ENCODE results near the gene AKAP6.
A peak's percentile ranks its signal among the peaks of the same experiment; 100 is the strongest.

AKAP6 gene

DNA sequence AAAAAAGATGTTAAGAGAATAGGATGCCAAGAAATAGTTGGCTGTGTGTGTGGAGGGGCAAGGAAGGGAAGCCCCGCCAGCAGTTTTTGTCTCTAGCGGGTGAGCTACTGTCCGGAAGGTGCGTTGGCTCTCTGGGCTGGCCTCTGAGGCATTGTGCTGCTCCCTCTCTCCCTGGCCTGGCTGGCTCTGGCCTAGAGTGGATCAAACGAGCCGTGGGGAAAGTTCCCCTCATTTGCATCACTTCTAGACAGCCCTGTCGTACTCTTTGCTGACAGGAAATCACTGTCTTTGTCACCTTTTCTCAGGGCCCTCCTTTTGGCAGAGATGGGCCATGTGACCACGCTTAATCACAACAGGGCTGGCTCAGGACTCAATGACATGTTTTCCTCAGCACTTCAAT is 373.5 kb downstream of the AKAP6 start:
- Histone ChIP-seq H3K9ac (ENCODE audit: low read depth, low read length) (no peak overlapping the region), H3K4me1 (ENCODE audit: insufficient read depth, low read length) (peaks cover 10% of the 10 kb centered on the region; the same call in 1 of the 2 replicates), H3K9me3 (ENCODE audit: control insufficient read depth, insufficient read depth, low read length) (no peaks in the 10 kb centered on the region), H3K36me3 (ENCODE audit: insufficient read depth, low read length) (no peaks in the 10 kb centered on the region)

GRCh38 chr14:32703183-32703621 is 374.1 kb downstream of the AKAP6 start:
- Histone ChIP-seq H3K9ac (ENCODE audit: low read depth, low read length) (no peak overlapping the region), H3K36me3 (ENCODE audit: insufficient read depth, low read length) (no peaks in the 10 kb centered on the region), H3K9me3 (ENCODE audit: control insufficient read depth, insufficient read depth, low read length) (no peaks in the 10 kb centered on the region), H3K4me1 (ENCODE audit: insufficient read depth, low read length) (peaks cover 6% of the 10 kb centered on the region; the same call in 1 of the 2 replicates)

GRCh38 chr14:32706721-32707519 is 377.8 kb downstream of the AKAP6 start:
- H3K9me3 ChIP-seq (ENCODE audit: control insufficient read depth, insufficient read depth, low read length), result no peaks in the 10 kb centered on the region
- H3K4me1 ChIP-seq (ENCODE audit: insufficient read depth, low read length), result peaks cover 17% of the 10 kb centered on the region
- no peaks in the 10 kb centered on the region for H3K36me3 ChIP-seq (ENCODE audit: insufficient read depth, low read length)
- no peak overlapping the region for H3K9ac ChIP-seq (ENCODE audit: low read depth, low read length)

DNA sequence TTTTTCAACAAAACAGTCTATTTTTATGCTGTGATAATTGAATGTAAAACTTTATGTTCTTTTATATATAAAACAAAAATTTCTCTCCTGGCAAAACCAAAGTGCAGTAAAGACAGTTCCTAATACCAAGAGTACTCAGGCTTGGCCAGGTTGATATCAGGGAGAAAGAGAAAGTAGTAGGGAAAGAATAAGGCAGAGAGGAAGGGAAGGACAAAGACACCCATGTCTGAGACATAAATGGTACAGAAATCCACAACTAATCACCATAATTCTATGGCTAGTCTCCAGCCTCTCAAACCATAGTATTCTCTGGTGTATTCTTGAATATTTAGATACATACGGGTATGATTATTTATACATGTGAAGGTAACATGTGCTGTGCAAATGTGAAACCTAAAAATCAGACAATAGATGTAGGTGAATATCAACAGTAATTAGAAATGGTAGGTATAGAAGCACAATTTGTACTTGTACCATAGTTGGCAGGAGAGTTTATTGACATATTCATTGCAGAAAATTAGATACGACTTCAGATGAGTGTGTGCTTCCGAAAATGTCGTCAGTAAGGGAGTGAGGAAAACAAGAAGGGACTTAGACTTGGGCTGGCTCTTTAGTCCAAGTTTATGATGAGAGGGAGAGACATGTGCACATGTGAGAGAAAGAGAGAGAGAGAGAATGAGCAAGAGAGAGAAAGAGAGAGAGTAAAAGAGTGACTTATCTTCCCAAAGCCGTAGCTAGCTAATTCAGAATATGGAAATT is 378.8 kb downstream of the AKAP6 start:
- Histone ChIP-seq H3K4me1 (ENCODE audit: insufficient read depth, low read length) (peaks cover 17% of the 10 kb centered on the region), H3K36me3 (ENCODE audit: insufficient read depth, low read length) (no peaks in the 10 kb centered on the region), H3K9me3 (ENCODE audit: control insufficient read depth, insufficient read depth, low read length) (no peaks in the 10 kb centered on the region), H3K9ac (ENCODE audit: low read depth, low read length) (no peak overlapping the region)

DNA sequence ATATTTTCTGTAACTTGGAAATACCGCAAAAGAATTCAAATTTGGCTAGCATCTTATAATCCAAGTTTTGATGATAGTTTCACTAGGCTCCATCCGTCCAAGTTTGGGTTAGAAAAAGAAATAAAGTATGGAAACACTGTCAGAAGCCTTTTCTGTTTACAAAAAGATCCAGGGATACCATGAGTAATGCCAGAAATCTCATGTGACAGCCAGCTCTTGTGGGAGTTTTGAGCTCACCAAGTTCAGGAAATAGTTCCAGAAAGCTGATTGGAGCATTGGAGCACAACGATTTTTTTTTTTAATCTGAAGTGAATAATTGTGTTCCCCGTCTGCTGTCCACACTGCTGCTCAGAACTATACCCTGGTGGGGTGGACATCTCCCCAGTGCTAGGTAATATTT is 379.9 kb downstream of the AKAP6 start:
- H3K36me3 ChIP-seq (ENCODE audit: insufficient read depth, low read length), result no peaks in the 10 kb centered on the region
- H3K4me1 ChIP-seq (ENCODE audit: insufficient read depth, low read length), result peaks cover 11% of the 10 kb centered on the region
- no peak overlapping the region for H3K9ac ChIP-seq (ENCODE audit: low read depth, low read length)
- H3K9me3 ChIP-seq (ENCODE audit: control insufficient read depth, insufficient read depth, low read length), result no peaks in the 10 kb centered on the region

GRCh38 chr14:32710231-32710671 is 381.2 kb downstream of the AKAP6 start:
- Histone ChIP-seq H3K9me3 (ENCODE audit: control insufficient read depth, insufficient read depth, low read length) (no peaks in the 10 kb centered on the region), H3K36me3 (ENCODE audit: insufficient read depth, low read length) (no peaks in the 10 kb centered on the region)

GRCh38 chr14:32710731-32711680 is 381.9 kb downstream of the AKAP6 start:
- Histone ChIP-seq H3K9me3 (ENCODE audit: control insufficient read depth, insufficient read depth, low read length) (no peaks in the 10 kb centered on the region), H3K36me3 (ENCODE audit: insufficient read depth, low read length) (no peaks in the 10 kb centered on the region), H3K4me1 (ENCODE audit: insufficient read depth, low read length) (peaks cover 11% of the 10 kb centered on the region), H3K9ac (ENCODE audit: low read depth, low read length) (no peak overlapping the region; the same call in 1 of the 2 replicates)

More at GRCh38 chr14:32710231-32710671, 381.2 kb downstream of the AKAP6 start:
- H3K4me1 ChIP-seq (ENCODE audit: insufficient read depth, low read length), result peaks cover 11% of the 10 kb centered on the region
- H3K9ac ChIP-seq (ENCODE audit: low read depth, low read length), result no peak overlapping the region; the same call in 1 of the 2 replicates

- H3K36me3 ChIP-seq (ENCODE audit: insufficient read depth, low read length), result no peaks in the 10 kb centered on the region
- peaks cover 11% of the 10 kb centered on the region for H3K4me1 ChIP-seq (ENCODE audit: insufficient read depth, low read length)
- H3K9me3 ChIP-seq (ENCODE audit: control insufficient read depth, insufficient read depth, low read length), result no peaks in the 10 kb centered on the region
- no peak overlapping the region for H3K9ac ChIP-seq (ENCODE audit: low read depth, low read length)
These were observed 384.8 kb downstream of the AKAP6 start for GRCh38 chr14:32713856-32714255.

DNA sequence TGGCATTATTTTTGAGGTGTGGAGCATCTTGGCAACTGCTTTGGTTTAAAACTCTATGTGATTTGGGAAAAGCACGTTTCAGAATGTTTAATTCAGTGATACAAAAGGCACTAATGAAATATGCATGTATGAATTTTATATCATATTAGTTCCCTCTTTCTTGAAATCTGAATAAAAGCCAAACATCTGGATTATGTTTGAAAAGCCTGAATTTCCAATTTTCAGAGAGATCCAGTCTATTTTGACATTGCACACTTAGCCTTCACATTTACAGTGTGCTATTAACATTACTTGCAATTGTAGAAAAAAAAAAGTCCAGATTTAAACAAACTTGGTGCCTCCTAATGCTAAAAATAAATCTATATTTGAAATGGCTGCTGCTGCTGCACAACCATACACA is 390.5 kb downstream of the AKAP6 start:
- H3K9me3 ChIP-seq (ENCODE audit: control insufficient read depth, insufficient read depth, low read length), result no peaks in the 10 kb centered on the region
- no peaks in the 10 kb centered on the region; the same call in 1 of the 2 replicates for H3K4me1 ChIP-seq (ENCODE audit: insufficient read depth, low read length)
- no peaks in the 10 kb centered on the region for H3K36me3 ChIP-seq (ENCODE audit: insufficient read depth, low read length)
- no peak overlapping the region for H3K9ac ChIP-seq (ENCODE audit: low read depth, low read length)

DNA sequence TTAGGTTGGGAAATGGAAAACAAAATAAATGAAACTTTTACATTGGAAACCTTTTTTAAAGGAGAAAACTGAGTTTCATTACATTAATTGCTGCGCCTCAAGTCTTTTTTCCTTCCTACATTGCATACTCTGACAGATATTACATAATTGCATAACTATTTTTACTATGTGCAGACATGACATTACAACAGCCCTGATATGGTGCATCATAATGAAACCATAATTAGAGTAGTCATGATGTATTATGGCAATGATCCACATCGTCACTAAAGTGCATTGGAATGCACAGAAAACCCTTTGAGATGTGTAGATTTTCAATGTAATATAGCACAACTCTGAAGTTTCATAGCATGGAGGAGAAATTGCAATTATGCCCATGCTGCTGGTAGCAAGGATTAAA is 391.8 kb downstream of the AKAP6 start:
- Histone ChIP-seq H3K9ac (ENCODE audit: low read depth, low read length) (no peak overlapping the region), H3K36me3 (ENCODE audit: insufficient read depth, low read length) (no peaks in the 10 kb centered on the region), H3K9me3 (ENCODE audit: control insufficient read depth, insufficient read depth, low read length) (no peaks in the 10 kb centered on the region), H3K4me1 (ENCODE audit: insufficient read depth, low read length) (peaks cover 12% of the 10 kb centered on the region; the same call in 1 of the 2 replicates)

DNA sequence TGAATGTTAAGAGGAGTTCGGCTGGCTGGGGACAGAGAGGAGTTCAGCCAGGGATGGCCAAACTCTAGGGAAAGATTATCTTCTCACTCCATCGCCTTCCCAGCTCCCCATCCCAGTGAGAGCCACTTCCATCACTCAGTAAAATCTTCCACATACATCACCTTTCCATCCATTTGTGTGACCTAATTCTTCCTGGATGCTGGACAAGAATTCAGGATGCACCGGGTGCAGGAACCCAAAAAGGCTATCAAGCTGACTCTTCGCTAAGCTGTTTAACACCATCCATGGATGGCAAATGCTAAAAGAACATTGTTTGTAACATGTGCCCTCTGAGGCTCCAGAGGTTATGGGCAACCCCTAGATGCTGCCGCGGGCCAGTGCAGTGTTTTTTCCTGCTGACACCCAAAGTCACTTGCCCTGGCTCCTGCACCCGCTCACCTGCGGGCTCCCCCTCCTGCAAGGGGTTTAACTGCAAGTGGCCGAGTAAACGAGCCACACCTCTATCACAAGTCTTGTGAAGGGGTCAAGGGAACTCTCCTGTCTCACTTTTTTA is 393.6 kb downstream of the AKAP6 start:
- no peaks in the 10 kb centered on the region for H3K9me3 ChIP-seq (ENCODE audit: control insufficient read depth, insufficient read depth, low read length)
- peaks cover 14% of the 10 kb centered on the region; the same call in 1 of the 2 replicates for H3K4me1 ChIP-seq (ENCODE audit: insufficient read depth, low read length)
- H3K9ac ChIP-seq (ENCODE audit: low read depth, low read length), result no peak overlapping the region
- H3K36me3 ChIP-seq (ENCODE audit: insufficient read depth, low read length), result no peaks in the 10 kb centered on the region

DNA sequence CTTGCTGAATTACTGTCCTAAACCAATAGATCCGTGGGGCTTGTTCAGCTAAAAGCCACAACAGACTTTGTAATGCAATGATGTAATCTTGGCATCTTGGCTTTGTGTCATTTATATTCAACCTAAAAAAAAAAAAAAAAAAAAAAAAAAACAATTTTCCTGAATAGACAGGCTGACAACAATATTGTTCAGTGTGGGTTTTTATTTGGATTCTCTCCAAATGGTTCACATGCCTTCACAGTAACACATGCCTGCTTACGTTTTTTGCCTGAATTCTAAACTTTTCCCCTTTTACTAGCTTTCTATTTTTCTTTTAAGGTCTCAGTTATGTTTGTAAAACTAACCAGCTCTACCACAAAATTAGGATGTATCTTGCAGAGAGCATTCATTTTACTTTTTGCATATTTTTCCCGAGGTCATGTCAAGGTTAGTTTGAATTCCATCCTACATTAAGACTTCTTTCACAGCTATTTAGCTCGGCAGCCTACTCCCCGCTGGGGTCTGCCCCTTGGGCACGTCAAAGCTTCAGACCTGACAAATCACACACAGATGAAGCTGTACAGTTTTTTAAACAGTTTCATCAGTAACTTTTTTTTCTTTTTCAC is 395.9 kb downstream of the AKAP6 start:
- Histone ChIP-seq H3K9me3 (ENCODE audit: control insufficient read depth, insufficient read depth, low read length) (no peaks in the 10 kb centered on the region), H3K9ac (ENCODE audit: low read depth, low read length) (0 out of 2 replicates have a peak overlapping the region, but pooled peaks have one; percentile 11), H3K36me3 (ENCODE audit: insufficient read depth, low read length) (no peaks in the 10 kb centered on the region), H3K4me1 (ENCODE audit: insufficient read depth, low read length) (peaks cover 14% of the 10 kb centered on the region; the same call in 1 of the 2 replicates)

- H3K36me3 ChIP-seq (ENCODE audit: insufficient read depth, low read length), result no peaks in the 10 kb centered on the region
- peaks cover 14% of the 10 kb centered on the region; the same call in 1 of the 2 replicates for H3K4me1 ChIP-seq (ENCODE audit: insufficient read depth, low read length)
- no peaks in the 10 kb centered on the region for H3K9me3 ChIP-seq (ENCODE audit: control insufficient read depth, insufficient read depth, low read length)
- H3K9ac ChIP-seq (ENCODE audit: low read depth, low read length), result no peak overlapping the region
These were observed 397.4 kb downstream of the AKAP6 start for GRCh38 chr14:32726516-32726915.

Measured in ES-I3 (cell line).